ENCODE measurements around the gene ARHGAP25. TPM values are rescaled to one million over a fixed set of nuclear protein-coding genes. Genes with fewer than 3 reads are reported as not detected.

ARHGAP25 gene
- total and polyA plus RNA-seq, 4 donors = 3.5 to 7.0 (median 5.3) TPM

DNA sequence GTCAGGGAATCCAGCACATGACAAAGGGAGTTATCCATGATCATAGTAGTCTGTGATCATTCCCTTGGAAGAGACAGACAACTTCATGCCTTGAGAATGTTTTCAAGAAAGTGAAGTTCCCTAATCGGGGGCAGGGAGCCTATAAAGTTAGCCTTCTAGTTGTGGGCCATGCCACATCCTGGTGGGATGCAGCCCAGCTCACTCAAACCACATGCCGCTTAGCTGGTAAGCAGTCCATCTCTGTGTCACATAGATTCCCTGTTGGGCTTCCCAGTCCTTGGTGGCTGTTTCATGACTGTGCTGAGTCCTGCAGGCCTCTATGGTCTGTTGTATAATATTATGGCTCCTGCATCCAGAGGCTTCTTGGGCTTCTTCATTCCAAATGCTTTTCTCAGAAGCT lies 11.4 kb upstream of the ARHGAP25 start (continued):
- no peak for TF ChIP-seq GABPA (IDR thresholded peaks at IDR 0.05 in 1 of 2, conservative IDR thresholded peaks at IDR 0.05 in 1 of 2)
- no peak for TF ChIP-seq NR2F2 (IDR thresholded peaks at IDR 0.05)

DNA sequence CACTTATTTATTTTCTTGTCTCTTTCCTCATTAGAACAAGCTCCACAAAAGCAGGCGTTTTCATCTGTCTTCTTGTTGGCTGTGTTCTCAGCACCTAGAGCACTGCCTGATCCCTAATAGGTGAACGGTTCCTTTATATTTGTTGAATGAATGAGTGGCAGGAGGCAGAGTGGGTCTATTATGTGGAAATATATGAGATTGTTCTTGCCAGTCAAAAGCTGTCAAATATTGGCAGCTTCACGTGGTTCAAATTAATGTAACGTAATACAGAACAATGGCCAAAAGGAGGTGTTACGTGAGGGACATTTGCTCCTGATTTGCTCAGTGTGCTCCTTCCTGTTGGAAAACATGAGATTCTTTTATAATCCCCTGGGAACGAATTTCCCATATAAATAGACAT lies 8.5 kb upstream of the ARHGAP25 start:
- TF ChIP-seq HNF4A (conservative IDR thresholded peaks at IDR 0.05) = no peak
- no peak for TF ChIP-seq JUND (IDR thresholded peaks at IDR 0.05)
- TF ChIP-seq EGR1 (IDR thresholded peaks at IDR 0.05; ENCODE audit: low read depth in 2 of 2) = no peak
- no peak for TF ChIP-seq MAX (IDR thresholded peaks at IDR 0.05)
- no peak for TF ChIP-seq YY1 (IDR thresholded peaks at IDR 0.05)
- no peak for TF ChIP-seq GABPA (IDR thresholded peaks at IDR 0.05 in 1 of 2, conservative IDR thresholded peaks at IDR 0.05 in 1 of 2)
- no peak for TF ChIP-seq NR2F2 (IDR thresholded peaks at IDR 0.05)
- TF ChIP-seq, protein P1, sequence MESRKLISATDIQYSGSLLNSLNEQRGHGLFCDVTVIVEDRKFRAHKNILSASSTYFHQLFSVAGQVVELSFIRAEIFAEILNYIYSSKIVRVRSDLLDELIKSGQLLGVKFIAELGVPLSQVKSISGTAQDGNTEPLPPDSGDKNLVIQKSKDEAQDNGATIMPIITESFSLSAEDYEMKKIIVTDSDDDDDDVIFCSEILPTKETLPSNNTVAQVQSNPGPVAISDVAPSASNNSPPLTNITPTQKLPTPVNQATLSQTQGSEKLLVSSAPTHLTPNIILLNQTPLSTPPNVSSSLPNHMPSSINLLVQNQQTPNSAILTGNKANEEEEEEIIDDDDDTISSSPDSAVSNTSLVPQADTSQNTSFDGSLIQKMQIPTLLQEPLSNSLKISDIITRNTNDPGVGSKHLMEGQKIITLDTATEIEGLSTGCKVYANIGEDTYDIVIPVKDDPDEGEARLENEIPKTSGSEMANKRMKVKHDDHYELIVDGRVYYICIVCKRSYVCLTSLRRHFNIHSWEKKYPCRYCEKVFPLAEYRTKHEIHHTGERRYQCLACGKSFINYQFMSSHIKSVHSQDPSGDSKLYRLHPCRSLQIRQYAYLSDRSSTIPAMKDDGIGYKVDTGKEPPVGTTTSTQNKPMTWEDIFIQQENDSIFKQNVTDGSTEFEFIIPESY (IDR thresholded peaks at IDR 0.05) = no peak
- TF ChIP-seq RXRA (IDR thresholded peaks at IDR 0.05) = no peak
- no peak for TF ChIP-seq CTCF (IDR thresholded peaks at IDR 0.05; ENCODE audit: low read depth, low read length, missing input control)
- no peak for TF ChIP-seq RAD21 (IDR thresholded peaks at IDR 0.05)
- TF ChIP-seq TAF1 (conservative IDR thresholded peaks at IDR 0.05) = no peak
- TF ChIP-seq REST (IDR thresholded peaks at IDR 0.05) = no peak
- Histone ChIP-seq H3K4me1 (ENCODE audit: control insufficient read depth in 4 of 4, insufficient read depth in 4 of 4, low read length in 3 of 4) (peaks cover 2 to 5% (median 4%) of the 10 kb centered on the region in 4 donors), H3K9ac (ENCODE audit: low read depth in 1 of 2, low read length in 2 of 2) (no peak overlapping the region), H3K4me3 (ENCODE audit: low read depth in 1 of 3, low read length in 3 of 3) (no peak overlapping the region), H3K27ac (ENCODE audit: low read depth in 1 of 2, low read length in 2 of 2) (no peak overlapping the region), H3K36me3 (ENCODE audit: control insufficient read depth in 4 of 4, insufficient read depth in 3 of 4, low read depth in 1 of 4, low read length in 3 of 4) (no peaks in the 10 kb centered on the region), H3K27me3 (ENCODE audit: control insufficient read depth in 4 of 4, insufficient read depth in 4 of 4, low read length in 3 of 4) (no peaks in the 10 kb centered on the region), H3K9me3 (ENCODE audit: control insufficient read depth in 4 of 4, low read length in 3 of 4) (no peaks in the 10 kb centered on the region)
- 62% methylated on average over 6 of the region's 6 CpGs for WGBS
- DNase-seq (ENCODE audit: low spot score) = no peak
